ENCODE results near the gene HAAO.

Gene HAAO

DNA sequence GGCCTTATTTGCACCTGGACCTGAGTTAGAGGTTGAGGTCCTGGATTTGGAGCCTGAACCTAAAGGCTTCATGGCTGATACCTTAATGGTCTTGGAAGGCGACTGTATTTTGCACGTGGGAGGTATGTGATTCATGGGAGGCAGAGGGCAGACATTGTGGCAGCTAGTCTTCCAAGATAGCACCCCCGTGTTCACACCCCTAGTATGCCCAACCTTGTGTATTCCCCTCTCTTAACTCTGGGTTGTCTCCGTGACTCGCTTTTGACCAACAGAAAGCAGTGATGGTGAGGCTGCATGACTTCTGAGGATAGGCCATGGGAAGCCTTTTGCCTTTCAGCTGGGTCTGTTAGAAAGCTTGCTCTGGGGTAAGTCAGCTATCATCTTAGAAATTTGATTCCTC lies 45.8 kb upstream of the HAAO start:
- Histone ChIP-seq H3K4me1 (ENCODE audit: control insufficient read depth in 1 of 2, insufficient read depth in 2 of 2, low read length in 2 of 2) (peaks cover 2 to 5% of the 10 kb centered on the region in 2 experiments), H3K27ac (ENCODE audit: low read depth, low read length) (no peak overlapping the region), H3K9me3 (ENCODE audit: insufficient read depth, low read depth, low read length) (no peaks in the 10 kb centered on the region), H3K27me3 (ENCODE audit: insufficient read depth, low read length) (no peaks in the 10 kb centered on the region), H2AK5ac (ENCODE audit: low read length) (no peak overlapping the region), H2AFZ (ENCODE audit: insufficient read depth, low read length, poor library complexity) (no peak overlapping the region), H3K23ac (ENCODE audit: low read length) (no peak overlapping the region), H2BK5ac (ENCODE audit: low read depth, low read length, poor library complexity) (no peak overlapping the region), H3K4me2 (ENCODE audit: low read length) (no peak overlapping the region), H2BK120ac (ENCODE audit: insufficient read depth, low read length, poor library complexity) (no peak overlapping the region), H3K18ac (ENCODE audit: low read length) (no peak overlapping the region), H3K14ac (ENCODE audit: low read length) (no peak overlapping the region), H3K9ac (ENCODE audit: low read length) (no peak overlapping the region), H3K4ac (ENCODE audit: low read depth, low read length) (no peak overlapping the region), H3K36me3 (ENCODE audit: control insufficient read depth in 1 of 2, insufficient read depth in 2 of 2, low read length in 2 of 2) (no peaks in the 10 kb centered on the region), H4K12ac (ENCODE audit: low read depth, low read length) (no peak overlapping the region), H3K79me1 (ENCODE audit: low read length) (no peaks in the 10 kb centered on the region), H2BK12ac (ENCODE audit: low read length) (no peak overlapping the region), H3K4me3 (ENCODE audit: low read depth, low read length) (no peak overlapping the region), H4K8ac (ENCODE audit: low read depth, low read length) (no peak overlapping the region), H3K79me2 (ENCODE audit: control insufficient read depth, insufficient read depth, low read length, poor library complexity) (no peaks in the 10 kb centered on the region), H4K91ac (ENCODE audit: low read depth, low read length) (no peak overlapping the region)
- DNase-seq = no peak
- no CpG with 5 or more reads among the region's 5 CpGs for WGBS (ENCODE audit: extremely low coverage, insufficient coverage, insufficient read length)

DNA sequence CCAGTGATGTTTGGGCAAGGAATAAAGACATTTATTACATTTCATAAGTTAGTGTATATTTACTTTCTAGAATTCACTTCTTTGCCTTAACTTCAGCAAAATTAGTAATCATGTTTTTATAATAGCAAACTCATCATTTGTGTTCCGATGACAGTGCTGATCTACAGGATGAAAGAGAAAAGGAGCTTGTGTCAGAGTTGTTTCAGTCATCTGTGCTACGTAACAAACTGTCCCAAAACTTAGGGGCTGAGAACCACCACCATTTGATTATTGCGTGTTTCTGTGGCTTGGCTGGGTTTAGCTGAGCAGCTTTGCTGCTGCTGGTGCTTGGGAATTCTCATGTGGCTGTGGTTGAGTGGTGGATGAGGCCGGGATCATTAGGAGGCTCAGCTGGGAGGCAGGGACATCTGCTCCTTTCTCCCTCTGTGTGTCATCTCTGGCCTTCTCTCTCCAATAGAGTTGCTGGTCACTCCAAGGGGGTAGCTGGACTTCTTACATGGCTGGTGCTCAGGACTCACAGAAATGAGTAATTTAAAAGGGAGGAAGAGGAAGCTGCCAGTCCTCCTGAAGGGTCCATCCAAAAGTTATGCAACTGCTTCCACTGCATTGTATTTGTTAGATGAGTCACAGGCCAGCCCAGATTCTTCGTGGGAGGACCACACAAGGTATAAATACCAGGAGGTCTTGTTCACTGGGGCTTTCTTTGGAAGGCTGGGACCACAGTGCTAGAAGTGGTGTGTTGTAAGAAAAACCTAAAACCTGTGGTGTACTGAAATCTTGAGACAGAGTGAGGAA lies 43.4 kb upstream of the HAAO start:
- DNase-seq = peak; percentile 12 to 55
- H3K9me3 ChIP-seq (ENCODE audit: insufficient read depth, low read depth, low read length) = no peaks in the 10 kb centered on the region
- no peak overlapping the region for H3K4me2 ChIP-seq (ENCODE audit: low read length)
- no peak overlapping the region for H3K14ac ChIP-seq (ENCODE audit: low read length)
- no CpG with 5 or more reads among the region's 5 CpGs for WGBS (ENCODE audit: extremely low coverage, insufficient coverage, insufficient read length)
- no peak overlapping the region for H2BK12ac ChIP-seq (ENCODE audit: low read length)
- no peak overlapping the region for H3K23ac ChIP-seq (ENCODE audit: low read length)
- no peak overlapping the region for H2BK5ac ChIP-seq (ENCODE audit: low read depth, low read length, poor library complexity)
- H3K79me1 ChIP-seq (ENCODE audit: low read length) = no peaks in the 10 kb centered on the region
- peaks cover 2 to 5% of the 10 kb centered on the region in 2 experiments for H3K4me1 ChIP-seq (ENCODE audit: control insufficient read depth in 1 of 2, insufficient read depth in 2 of 2, low read length in 2 of 2)
- no peak overlapping the region for H3K4me3 ChIP-seq (ENCODE audit: low read depth, low read length)
- no peak overlapping the region for H2AK5ac ChIP-seq (ENCODE audit: low read length)
- no peaks in the 10 kb centered on the region for H3K27me3 ChIP-seq (ENCODE audit: insufficient read depth, low read length)
- no peak overlapping the region for H2BK120ac ChIP-seq (ENCODE audit: insufficient read depth, low read length, poor library complexity)
- H3K79me2 ChIP-seq (ENCODE audit: control insufficient read depth, insufficient read depth, low read length, poor library complexity) = no peaks in the 10 kb centered on the region
- no peak overlapping the region for H2AFZ ChIP-seq (ENCODE audit: insufficient read depth, low read length, poor library complexity)
- H3K27ac ChIP-seq (ENCODE audit: low read depth, low read length) = no peak overlapping the region
- no peak overlapping the region for H3K9ac ChIP-seq (ENCODE audit: low read length)
- H3K18ac ChIP-seq (ENCODE audit: low read length) = no peak overlapping the region
- H4K12ac ChIP-seq (ENCODE audit: low read depth, low read length) = no peak overlapping the region
- H4K8ac ChIP-seq (ENCODE audit: low read depth, low read length) = no peak overlapping the region
- H3K36me3 ChIP-seq (ENCODE audit: control insufficient read depth in 1 of 2, insufficient read depth in 2 of 2, low read length in 2 of 2) = no peaks in the 10 kb centered on the region
- no peak overlapping the region for H4K91ac ChIP-seq (ENCODE audit: low read depth, low read length)
- no peak overlapping the region for H3K4ac ChIP-seq (ENCODE audit: low read depth, low read length)

DNA sequence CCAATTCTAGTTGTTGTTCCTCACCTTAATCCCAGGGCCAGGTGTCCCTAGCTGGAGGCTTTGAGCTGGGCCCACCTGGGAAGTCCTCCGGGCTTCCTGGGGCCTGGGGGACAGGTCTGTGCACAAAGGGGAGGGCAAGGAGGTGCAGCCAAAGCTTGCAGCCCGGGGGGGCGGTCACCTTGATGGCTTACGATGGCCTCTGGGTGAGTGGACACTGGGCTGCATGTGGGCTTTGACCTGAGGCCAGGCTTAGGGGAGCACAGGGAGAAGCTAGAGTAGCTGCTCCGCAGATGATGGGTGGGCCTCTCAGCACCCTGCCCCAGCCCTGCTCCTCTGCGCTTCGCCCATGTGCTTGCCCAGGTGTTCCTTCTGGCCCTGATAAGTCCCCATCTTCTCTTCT lies 41.8 kb upstream of the HAAO start:
- Histone ChIP-seq H3K9ac (ENCODE audit: low read length) (no peak overlapping the region), H3K36me3 (ENCODE audit: control insufficient read depth in 1 of 2, insufficient read depth in 2 of 2, low read length in 2 of 2) (no peaks in the 10 kb centered on the region), H4K91ac (ENCODE audit: low read depth, low read length) (no peak overlapping the region), H4K12ac (ENCODE audit: low read depth, low read length) (no peak overlapping the region), H3K18ac (ENCODE audit: low read length) (no peak overlapping the region), H2AK5ac (ENCODE audit: low read length) (no peak overlapping the region), H3K4ac (ENCODE audit: low read depth, low read length) (no peak overlapping the region), H3K27ac (ENCODE audit: low read depth, low read length) (no peak overlapping the region), H2BK12ac (ENCODE audit: low read length) (no peak overlapping the region), H3K4me3 (ENCODE audit: low read depth, low read length) (no peak overlapping the region), H3K4me1 (ENCODE audit: control insufficient read depth in 1 of 2, insufficient read depth in 2 of 2, low read length in 2 of 2) (peaks cover 2 to 5% of the 10 kb centered on the region in 2 experiments), H2AFZ (ENCODE audit: insufficient read depth, low read length, poor library complexity) (no peak overlapping the region), H2BK120ac (ENCODE audit: insufficient read depth, low read length, poor library complexity) (no peak overlapping the region), H3K79me2 (ENCODE audit: control insufficient read depth, insufficient read depth, low read length, poor library complexity) (no peaks in the 10 kb centered on the region), H4K8ac (ENCODE audit: low read depth, low read length) (no peak overlapping the region), H3K79me1 (ENCODE audit: low read length) (no peaks in the 10 kb centered on the region), H3K4me2 (ENCODE audit: low read length) (no peak overlapping the region), H2BK5ac (ENCODE audit: low read depth, low read length, poor library complexity) (no peak overlapping the region), H3K23ac (ENCODE audit: low read length) (no peak overlapping the region), H3K14ac (ENCODE audit: low read length) (no peak overlapping the region), H3K9me3 (ENCODE audit: insufficient read depth, low read depth, low read length) (no peaks in the 10 kb centered on the region), H3K27me3 (ENCODE audit: insufficient read depth, low read length) (no peaks in the 10 kb centered on the region)
- DNase-seq = no peak
- WGBS (ENCODE audit: extremely low coverage, insufficient coverage, insufficient read length) = no CpG with 5 or more reads among the region's 7 CpGs

DNA sequence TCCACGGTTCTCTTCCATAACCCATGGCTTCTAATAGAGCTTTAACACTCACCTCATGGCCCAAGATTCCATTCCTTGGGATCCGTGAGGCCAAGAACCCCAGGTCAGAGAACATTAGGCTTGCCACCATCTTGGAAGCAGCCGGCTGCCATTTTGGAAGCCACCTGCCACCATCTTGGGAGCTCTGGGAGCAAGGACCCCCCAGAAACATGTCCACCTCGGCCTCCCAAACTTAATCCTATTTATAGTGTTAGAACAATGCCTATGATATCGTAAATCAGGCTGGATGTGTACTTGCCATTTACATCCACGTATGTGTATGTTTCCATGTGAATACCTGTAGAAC lies 39.9 kb upstream of the HAAO start:
- no peak overlapping the region for H3K14ac ChIP-seq (ENCODE audit: low read length)
- H2BK120ac ChIP-seq (ENCODE audit: insufficient read depth, low read length, poor library complexity) = no peak overlapping the region
- no peak overlapping the region for H3K9ac ChIP-seq (ENCODE audit: low read length)
- no peaks in the 10 kb centered on the region for H3K36me3 ChIP-seq (ENCODE audit: control insufficient read depth in 1 of 2, insufficient read depth in 2 of 2, low read length in 2 of 2)
- H3K18ac ChIP-seq (ENCODE audit: low read length) = no peak overlapping the region
- H3K4me3 ChIP-seq (ENCODE audit: low read depth, low read length) = no peak overlapping the region
- H3K27me3 ChIP-seq (ENCODE audit: insufficient read depth, low read length) = no peaks in the 10 kb centered on the region
- no peak for DNase-seq
- no peak overlapping the region for H3K4ac ChIP-seq (ENCODE audit: low read depth, low read length)
- no peak overlapping the region for H3K27ac ChIP-seq (ENCODE audit: low read depth, low read length)
- H2BK5ac ChIP-seq (ENCODE audit: low read depth, low read length, poor library complexity) = no peak overlapping the region
- H4K91ac ChIP-seq (ENCODE audit: low read depth, low read length) = no peak overlapping the region
- no peak overlapping the region for H2BK12ac ChIP-seq (ENCODE audit: low read length)
- H4K12ac ChIP-seq (ENCODE audit: low read depth, low read length) = no peak overlapping the region
- no peak overlapping the region for H4K8ac ChIP-seq (ENCODE audit: low read depth, low read length)
- no peak overlapping the region for H3K4me2 ChIP-seq (ENCODE audit: low read length)
- H3K9me3 ChIP-seq (ENCODE audit: insufficient read depth, low read depth, low read length) = no peaks in the 10 kb centered on the region
- H2AFZ ChIP-seq (ENCODE audit: insufficient read depth, low read length, poor library complexity) = no peak overlapping the region
- no peak overlapping the region for H2AK5ac ChIP-seq (ENCODE audit: low read length)
- H3K23ac ChIP-seq (ENCODE audit: low read length) = no peak overlapping the region
- no peaks in the 10 kb centered on the region for H3K79me1 ChIP-seq (ENCODE audit: low read length)
- H3K4me1 ChIP-seq (ENCODE audit: control insufficient read depth in 1 of 2, insufficient read depth in 2 of 2, low read length in 2 of 2) = peaks cover 5 to 8% of the 10 kb centered on the region in 2 experiments
- WGBS (ENCODE audit: extremely low coverage, insufficient coverage, insufficient read length) = no CpG with 5 or more reads among the region's 6 CpGs
- H3K79me2 ChIP-seq (ENCODE audit: control insufficient read depth, insufficient read depth, low read length, poor library complexity) = no peaks in the 10 kb centered on the region

Data from trophoblast cell (in vitro differentiated cells and primary cell).